Endothelial cell of hepatic sinusoid (primary cell): ENCODE results near the gene MNAT1.
"Not testable (repeated sequence)": the region's sequence is repeated elsewhere in the genome, so short reads cannot be mapped to it uniquely, and the experiment has no call there.

Experiments used
- in situ Hi-C: cut with HindIII; loops from 2 replicates; pipeline ENCODE4 v1.10.0; 2017; ENCODE audit warnings: low sequenced_read_pairs

The MNAT1 gene

GRCh38 chr14:60800409-60800808, 65.8 kb downstream of the MNAT1 start:
- in situ Hi-C loops = no loop called here

- in situ Hi-C loops = no loop called here
Observed at GRCh38 chr14:60803871-60804270, 69.3 kb downstream of the MNAT1 start.

DNA sequence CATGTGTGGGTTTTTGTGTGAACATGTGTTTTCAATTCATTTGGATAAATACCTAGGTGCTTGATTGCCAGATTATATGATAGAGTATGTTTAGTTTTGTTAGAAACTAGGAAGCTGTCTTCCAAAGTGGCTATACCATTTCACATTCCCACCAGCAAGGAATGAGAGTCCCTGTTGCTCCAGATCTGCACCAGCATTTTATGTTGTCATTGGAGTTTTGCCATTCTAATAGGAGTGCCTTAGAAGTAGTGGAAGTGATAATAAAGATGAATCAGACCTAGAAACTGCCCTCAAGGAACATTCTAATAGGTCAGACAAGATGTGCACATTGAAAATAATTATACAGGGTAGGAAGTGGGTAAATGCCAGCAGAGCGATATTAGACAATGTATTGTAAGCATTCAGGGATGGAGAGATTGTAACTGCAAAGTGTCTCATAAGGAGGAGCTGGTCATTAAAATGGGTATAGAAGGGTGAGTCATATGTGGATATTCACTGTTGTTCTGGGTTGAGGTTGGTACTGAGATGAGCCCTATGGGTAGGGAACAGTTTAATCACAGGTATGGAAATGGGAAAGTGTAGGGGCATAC, 71.4 kb downstream of the MNAT1 start:
- in situ Hi-C loops = no loop called here

DNA sequence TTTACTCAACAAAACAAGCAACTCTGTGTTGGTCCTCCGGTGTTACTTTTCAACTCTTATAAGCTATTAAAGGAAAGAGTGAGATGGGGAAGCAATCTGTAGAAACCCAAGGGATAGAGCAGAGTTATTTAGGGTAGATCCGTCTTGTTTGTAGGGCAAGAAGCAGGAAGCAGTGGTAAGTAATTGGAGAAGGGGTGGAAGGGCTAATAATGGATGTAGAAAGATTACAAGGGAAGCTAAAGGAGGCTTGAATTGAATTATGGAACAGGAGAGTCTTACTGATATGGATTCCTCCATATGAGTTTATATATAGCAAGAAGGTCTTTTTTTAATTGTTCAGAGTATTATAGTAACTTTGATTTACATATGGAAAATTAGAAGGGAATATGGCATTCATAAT, 72.7 kb downstream of the MNAT1 start:
- in situ Hi-C loops = no loop called here

DNA sequence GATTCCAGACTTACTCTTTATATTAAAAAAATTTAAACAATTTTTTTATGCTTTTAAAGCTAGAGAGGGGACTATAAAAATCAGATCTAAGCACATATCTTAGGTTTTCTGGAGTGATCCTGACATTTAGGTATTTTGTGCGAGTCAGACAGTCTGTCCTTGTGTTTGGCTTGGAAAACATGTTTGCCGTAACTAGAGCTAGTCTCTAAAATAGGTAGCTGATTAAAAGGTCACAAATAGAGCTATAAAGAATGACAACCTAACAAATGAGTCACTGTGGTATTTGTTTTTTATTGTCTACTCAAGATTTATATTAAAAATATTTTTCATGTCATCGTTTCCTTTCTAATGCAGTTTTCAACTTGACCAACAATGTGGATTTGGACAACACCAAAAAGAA, 73.4 kb downstream of the MNAT1 start:
- in situ Hi-C loops = no loop called here

- in situ Hi-C loops = no loop called here
Observed at GRCh38 chr14:60812987-60813386, 78.4 kb downstream of the MNAT1 start.

- in situ Hi-C loops = no loop called here
Observed at GRCh38 chr14:60815371-60815770, 80.8 kb downstream of the MNAT1 start.

DNA sequence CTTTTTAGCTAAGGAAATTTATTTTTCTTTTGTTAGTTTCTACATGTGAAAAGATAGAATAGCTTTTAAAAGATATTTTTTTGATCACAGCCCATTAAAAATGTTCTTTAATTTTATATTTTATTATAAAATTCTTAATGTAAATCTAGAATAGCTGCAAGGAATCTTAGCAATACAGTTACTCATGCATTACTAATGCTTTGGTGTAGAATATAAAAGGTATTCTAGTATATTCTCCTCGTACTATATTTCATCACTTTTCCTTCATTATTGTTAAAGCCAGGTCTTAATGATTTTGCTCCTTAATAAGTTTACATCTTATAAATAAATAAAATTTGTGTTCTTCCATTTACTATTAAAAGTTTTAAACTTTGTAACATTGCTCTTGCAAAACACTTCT, 82.6 kb downstream of the MNAT1 start:
- in situ Hi-C loops = no loop called here

- in situ Hi-C loops = no loop called here
Observed at GRCh38 chr14:60819575-60819974, 85.0 kb downstream of the MNAT1 start.

- in situ Hi-C loops = no loop called here
Observed at GRCh38 chr14:60838601-60839000, 104.0 kb downstream of the MNAT1 start.

- in situ Hi-C loops = no loop called here
Observed at GRCh38 chr14:60839057-60839456, 104.5 kb downstream of the MNAT1 start.

GRCh38 chr14:60839657-60840056, 105.1 kb downstream of the MNAT1 start:
- in situ Hi-C loops = no loop called here

GRCh38 chr14:60840313-60840712, 105.8 kb downstream of the MNAT1 start:
- in situ Hi-C loops = no loop called here

DNA sequence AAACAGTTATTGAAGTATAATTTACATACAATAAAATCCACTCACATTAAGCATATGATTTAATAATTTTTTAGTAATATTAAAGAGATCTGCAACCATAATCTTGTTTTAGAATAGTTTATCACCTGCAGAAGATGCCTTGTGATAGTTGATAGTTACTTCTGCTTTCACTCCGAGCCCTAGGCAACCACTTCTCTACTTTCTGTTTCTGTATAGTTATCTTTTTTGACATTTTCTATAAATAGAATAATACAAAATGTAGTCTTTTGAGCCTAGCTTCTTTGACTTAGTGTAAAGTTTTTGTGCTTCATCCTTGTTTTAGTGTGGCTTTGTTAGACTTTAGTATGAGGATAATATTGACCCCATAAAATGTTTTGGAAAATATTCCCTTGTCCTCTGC, 111.0 kb downstream of the MNAT1 start:
- in situ Hi-C loops = no loop called here

DNA sequence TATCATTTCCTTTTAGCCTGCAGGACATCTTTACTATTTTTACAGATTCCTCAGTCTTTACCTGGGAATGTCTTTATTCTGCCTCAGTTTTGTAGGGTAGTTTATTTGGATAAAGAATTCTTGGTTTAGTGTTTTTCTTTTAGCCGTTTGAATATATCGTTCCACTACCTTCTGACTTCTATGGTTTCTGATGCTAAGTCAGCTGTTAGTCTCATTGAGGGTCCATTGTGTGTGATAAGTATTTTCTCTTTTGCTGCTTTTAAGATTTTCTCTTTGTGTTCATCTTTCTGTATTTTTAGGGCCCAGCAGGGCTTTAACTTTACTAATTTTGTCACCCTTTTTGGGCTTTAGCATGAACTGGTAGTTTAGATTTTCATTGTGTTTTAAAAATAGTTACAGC, 113.5 kb downstream of the MNAT1 start:
- in situ Hi-C loops = no loop called here

DNA sequence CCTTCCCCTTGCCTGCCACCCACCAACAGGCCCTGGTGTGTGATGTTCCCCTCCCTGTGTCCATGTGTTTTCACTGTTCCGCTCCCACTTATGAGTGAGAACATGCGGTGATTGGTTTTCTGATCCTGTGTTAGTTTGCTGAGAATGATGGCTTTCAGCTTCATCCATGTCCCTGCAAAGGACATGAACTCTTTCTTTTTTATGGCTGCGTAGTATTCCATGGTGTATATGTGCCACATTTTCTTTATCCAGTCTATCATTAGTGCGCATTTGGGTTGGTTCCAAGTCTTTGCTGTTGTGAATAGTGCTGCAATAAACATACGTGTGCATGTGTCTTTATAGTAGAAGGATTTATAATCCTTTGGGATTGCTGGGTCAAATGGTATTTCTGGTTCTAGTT, 117.1 kb downstream of the MNAT1 start:
- in situ Hi-C loops = not testable (repeated sequence)

DNA sequence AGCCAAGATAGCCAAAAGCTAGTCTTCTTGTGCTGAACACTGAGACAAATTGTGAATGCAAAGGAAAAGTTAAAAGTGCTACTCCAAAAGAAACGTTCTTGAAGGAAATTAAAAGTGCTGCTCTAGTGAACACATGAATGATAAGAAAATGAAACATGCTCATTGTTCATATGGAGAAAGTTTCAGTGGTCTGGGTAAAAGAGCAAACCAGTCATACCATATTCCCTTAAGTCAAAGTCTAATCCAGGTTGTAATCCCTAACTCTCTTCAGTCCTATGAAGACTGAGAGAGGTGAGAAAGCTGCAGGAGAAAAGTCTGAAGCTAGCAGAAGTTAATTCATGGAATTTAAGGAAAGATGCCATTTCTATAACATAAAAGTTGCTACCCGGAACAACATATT, 121.5 kb downstream of the MNAT1 start:
- in situ Hi-C loops = no loop called here

DNA sequence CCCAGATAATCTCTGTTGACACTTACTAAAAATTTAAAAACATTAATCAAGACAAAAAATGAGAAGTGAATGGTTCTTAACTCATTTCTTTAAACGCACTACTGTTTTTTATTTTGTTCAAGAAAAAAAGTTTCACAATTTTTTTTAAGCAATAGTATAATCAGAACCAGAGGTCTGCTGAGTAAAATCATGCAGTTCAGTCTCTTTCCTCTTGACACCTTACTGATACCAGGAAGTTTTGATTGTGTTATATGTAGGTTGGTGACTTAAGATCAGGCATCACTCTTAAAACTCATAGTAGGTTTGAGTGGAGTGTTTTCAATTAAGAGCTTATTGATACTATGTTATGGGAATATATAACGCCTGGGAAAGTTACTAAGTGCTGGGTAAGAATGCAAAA, 125.0 kb downstream of the MNAT1 start:
- in situ Hi-C loops = no loop called here

GRCh38 chr14:60861545-60862140, 127.1 kb downstream of the MNAT1 start:
- in situ Hi-C loops = no loop called here

DNA sequence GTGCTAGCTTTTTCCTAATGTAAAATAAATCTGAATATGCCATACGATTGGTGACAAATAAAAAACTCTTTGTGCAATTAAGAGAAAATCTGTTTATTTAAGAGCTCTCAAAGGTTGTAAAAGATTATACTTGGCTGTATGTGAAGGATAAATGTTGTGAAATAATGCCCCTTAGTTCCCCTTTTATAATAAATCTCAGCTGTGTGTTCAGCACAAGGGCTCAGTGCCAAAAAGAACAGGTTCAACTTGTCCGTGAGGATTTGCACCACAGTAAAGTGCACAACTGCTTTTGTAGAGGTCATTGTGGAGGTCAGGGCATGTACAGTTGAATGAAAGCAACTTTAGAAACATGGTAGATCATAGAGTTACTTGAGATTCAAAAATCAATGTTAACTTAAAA, 127.7 kb downstream of the MNAT1 start:
- in situ Hi-C loops = no loop called here

- in situ Hi-C loops = no loop called here
Observed at GRCh38 chr14:60863249-60863648, 128.7 kb downstream of the MNAT1 start.

GRCh38 chr14:60865378-60866127, 131.0 kb downstream of the MNAT1 start:
- in situ Hi-C loops = no loop called here
